ENCODE measurements around the gene MAGI2.

Gene MAGI2

GRCh38 chr7:79258826-79259225, 194.6 kb downstream of the MAGI2 start:
- no peak for DNase-seq (ENCODE audit: low spot score)

- DNase-seq (ENCODE audit: low spot score) = no peak
These were observed 195.5 kb downstream of the MAGI2 start for GRCh38 chr7:79257959-79258358.

GRCh38 chr7:79245623-79246249, 207.7 kb downstream of the MAGI2 start:
- no peak for DNase-seq (ENCODE audit: low spot score)

- no peak for DNase-seq (ENCODE audit: low spot score)
These were observed 209.0 kb downstream of the MAGI2 start for GRCh38 chr7:79244482-79244881.

GRCh38 chr7:79241288-79242060, 212.0 kb downstream of the MAGI2 start:
- no peak for DNase-seq (ENCODE audit: low spot score)

- DNase-seq (ENCODE audit: low spot score) = no peak
These were observed 213.1 kb downstream of the MAGI2 start for GRCh38 chr7:79240413-79240812.

- DNase-seq (ENCODE audit: low spot score) = no peak
These were observed 217.0 kb downstream of the MAGI2 start for GRCh38 chr7:79236352-79237028.

GRCh38 chr7:79227044-79227443, 226.4 kb downstream of the MAGI2 start:
- DNase-seq (ENCODE audit: low spot score) = no peak

GRCh38 chr7:79221211-79221610, 232.3 kb downstream of the MAGI2 start:
- no peak for DNase-seq (ENCODE audit: low spot score)

- DNase-seq (ENCODE audit: low spot score) = no peak
These were observed 235.4 kb downstream of the MAGI2 start for GRCh38 chr7:79217976-79218626.

- no peak for DNase-seq (ENCODE audit: low spot score)
These were observed 236.0 kb downstream of the MAGI2 start for GRCh38 chr7:79217468-79217867.

GRCh38 chr7:79216236-79216635, 237.2 kb downstream of the MAGI2 start:
- DNase-seq (ENCODE audit: low spot score) = no peak

- no peak for DNase-seq (ENCODE audit: low spot score)
These were observed 241.1 kb downstream of the MAGI2 start for GRCh38 chr7:79212334-79212733.

- DNase-seq (ENCODE audit: low spot score) = no peak
These were observed 241.7 kb downstream of the MAGI2 start for GRCh38 chr7:79211724-79212123.

GRCh38 chr7:79199961-79200360, 253.5 kb downstream of the MAGI2 start:
- DNase-seq (ENCODE audit: low spot score) = no peak

- no peak for DNase-seq (ENCODE audit: low spot score)
These were observed 254.2 kb downstream of the MAGI2 start for GRCh38 chr7:79199266-79199665.

- DNase-seq (ENCODE audit: low spot score) = no peak
These were observed 267.9 kb downstream of the MAGI2 start for GRCh38 chr7:79185605-79186004.

- no peak for DNase-seq (ENCODE audit: low spot score)
These were observed 271.2 kb downstream of the MAGI2 start for GRCh38 chr7:79182283-79182682.

GRCh38 chr7:79180533-79180932, 272.9 kb downstream of the MAGI2 start:
- DNase-seq (ENCODE audit: low spot score) = no peak

GRCh38 chr7:79176859-79177477, 276.5 kb downstream of the MAGI2 start:
- peak; percentile 54 for DNase-seq (ENCODE audit: low spot score)

GRCh38 chr7:79175374-79175773, 278.1 kb downstream of the MAGI2 start:
- DNase-seq (ENCODE audit: low spot score) = no peak

GRCh38 chr7:79165225-79165624, 288.2 kb downstream of the MAGI2 start:
- no peak for DNase-seq (ENCODE audit: low spot score)
